GM12878 (cell line): ENCODE measurements around the gene TMBIM1. TPM values are rescaled to one million over a fixed set of nuclear protein-coding genes. Genes with fewer than 3 reads are reported as not detected.

ENCODE experiments used
- ATAC-seq: fragments of 200-7000 bp; cut with Tn5 transposase; 3 replicates; pipeline ENCODE4 v1.9.1; 2020; ENCODE audit warnings: mild to moderate bottlenecking, moderate library complexity
- BruUV-seq: library from RNA; stranded (reverse); fragments of 400-500 nt; replicated peaks from 2 replicates; lab custom pipeline; 2021; lab: Mats Ljungman, UMichigan
- CTCF ChIA-PET: fragments of 300-600 bp; sonication (Branson Sonifier 250); formaldehyde crosslinking; extraction: SDS; loops from one replicate; lab custom pipeline; 2021; ENCODE audit warnings: inconsistent platforms; lab: Yijun Ruan, JAX
- POLR2A ChIA-PET: fragments of 350-600 bp; formaldehyde crosslinking; extraction: SDS; loops from one replicate; lab custom pipeline; 2021; ENCODE audit warnings: inconsistent platforms; lab: Charles Lee
- RAD21 ChIA-PET: fragments of 300-600 bp; sonication (Branson Sonifier 250); formaldehyde crosslinking; loops from one replicate; lab custom pipeline; 2023; ENCODE audit warnings: antibody characterized with exemption; ENCODE audit not compliant: unreplicated experiment; lab: Charles Lee
- SMC1A ChIA-PET: fragments of 300-600 bp; sonication (Branson Sonifier 250); formaldehyde crosslinking; loops from one replicate; lab custom pipeline; 2023; ENCODE audit not compliant: unreplicated experiment, uncharacterized antibody; lab: Charles Lee
- DNase-seq: peaks from one replicate; pipeline ENCODE4 v3.0.0-alpha.2; 2011; ENCODE audit warnings: low read depth, low spot score
- FAIRE-seq: peaks from 3 replicates; lab custom pipeline; 2011; peaks lifted over from hg19 to GRCh38; lab: Jason Lieb, UNC
- H2AFZ ChIP-seq: 2 replicates; pipeline ENCODE4 v1.6.0; 2011; ENCODE audit warnings: low read depth, low read length, control low read depth; ENCODE audit not compliant: control insufficient read depth
- H3K27ac ChIP-seq: 2 replicates; pipeline ENCODE4 v1.5.1; 2011; ENCODE audit warnings: control low read depth; ENCODE audit not compliant: control insufficient read depth, insufficient read depth
- H3K27me3 ChIP-seq, 2 experiments: replicated peaks in 1 of 2; 2 replicates each; pipeline versions ENCODE4 v1.6.0 to v1.6.1; 2011; ENCODE audit warnings: low read length in 1 of 2; ENCODE audit not compliant: control insufficient read depth in 2 of 2, insufficient read depth in 2 of 2
- H3K36me3 ChIP-seq, 2 experiments: 2 replicates each; pipeline ENCODE4 v1.5.1; 2011; ENCODE audit warnings: low read length in 1 of 2; ENCODE audit not compliant: control insufficient read depth in 2 of 2, insufficient read depth in 2 of 2
- H3K4me1 ChIP-seq: 2 replicates; pipeline ENCODE4 v1.6.1; 2011; ENCODE audit warnings: mild to moderate bottlenecking, low read length, moderate library complexity, mixed read lengths; ENCODE audit not compliant: control insufficient read depth, insufficient read depth
- H3K4me2 ChIP-seq: 2 replicates; pipeline ENCODE4 v1.6.0; 2011; ENCODE audit warnings: control low read depth; ENCODE audit not compliant: control insufficient read depth, insufficient read depth
- H3K4me3 ChIP-seq: fragments of 200-600 bp; sonication (generic); 2 replicates; pipeline ENCODE4 v1.5.1; 2016
- H3K79me2 ChIP-seq: 2 replicates; pipeline ENCODE4 v1.6.0; 2011; ENCODE audit warnings: low read length; ENCODE audit not compliant: control insufficient read depth, insufficient read depth
- H3K9ac ChIP-seq: 2 replicates; pipeline ENCODE4 v1.8.0; 2011; ENCODE audit warnings: low read length, control low read depth, mixed read lengths; ENCODE audit not compliant: control insufficient read depth, insufficient read depth
- H3K9me3 ChIP-seq: replicated peaks from 3 replicates; pipeline ENCODE4 v1.5.1; 2011; ENCODE audit warnings: mild to moderate bottlenecking, low read length; ENCODE audit not compliant: control insufficient read depth, insufficient read depth
- H4K20me1 ChIP-seq: 2 replicates; pipeline ENCODE4 v1.6.0; 2011; ENCODE audit not compliant: control insufficient read depth, insufficient read depth
- MEF2B ChIP-seq: fragments of 450-650 bp; IDR thresholded peaks from 2 replicates; pipeline ENCODE4 v1.6.1; 2018; ENCODE audit warnings: mild to moderate bottlenecking, moderate library complexity; ENCODE audit not compliant: partially characterized antibody, poor library complexity, severe bottlenecking
- RFX5 ChIP-seq: IDR thresholded peaks from 2 replicates; pipeline ENCODE4 v1.6.1; 2011; ENCODE audit warnings: low read depth, low read length, improper control_type of control experiment
- SMAD1 ChIP-seq: fragments of 450-650 bp; IDR thresholded peaks from 2 replicates; pipeline ENCODE4 v1.6.1; 2018; ENCODE audit warnings: mild to moderate bottlenecking, low read depth; ENCODE audit not compliant: partially characterized antibody
- ZZZ3 ChIP-seq: IDR thresholded peaks from 2 replicates; pipeline ENCODE4 v1.6.1; 2011; ENCODE audit warnings: low read depth; ENCODE audit not compliant: control insufficient read depth, insufficient read length
- WGBS: methylation state at CpG from one replicate; pipeline ENCODE4 v1.1.6; 2016; ENCODE audit warnings: low lambda C conversion rate; ENCODE audit not compliant: insufficient replicate concordance, insufficient coverage; ENCODE audit errors: missing lambda C conversion rate; 5-methylcytosine and 5-hydroxymethylcytosine counted together
- in situ Hi-C: fragments of 300-500 bp; cut with MboI; formaldehyde crosslinking; loops from 9 replicates; pipeline ENCODE4 v1.14.3; 2018; ENCODE audit warnings: mixed read lengths
- intact Hi-C: fragments of 100-400 bp; cut with micrococcal nuclease; formaldehyde crosslinking; loops from one replicate; pipeline ENCODE4 v1.14.2; 2022; ENCODE audit not compliant: unreplicated experiment
- polyA plus RNA-seq, 11 experiments: library from polyadenylated mRNA; depleted of rRNA in 4 of 11; unstranded in 6 of 11; stranded (reverse) in 5 of 11; fragments of >200 nt; fragmentation: Nextera tagmentation in 4 of 11; fragmentation: Illumina TruSeq in 1 of 11; extraction: Ambion mirVana in 4 of 11; extraction: Trizol in 1 of 11; gene quantifications; 1 replicate in 1 of 11; 2 replicates in 10 of 11; pipeline versions ENCODE4 v1.2.1 to v1.2.3, GENCODE V29; 2011 to 2016; ENCODE audit warnings: inconsistent platforms in 2 of 11, missing spikeins in 2 of 11, low read depth in 1 of 11
- total RNA-seq, 4 experiments: library from RNA; depleted of rRNA in 3 of 4; stranded (reverse); fragments of >200 nt in 3 of 4; fragmentation: Illumina TruSeq in 1 of 4; extraction: Trizol in 1 of 4; gene quantifications; 2 replicates each; pipeline versions ENCODE4 v1.2.1 to v1.2.3, GENCODE V29; 2013 to 2021
- TF ChIP-seq, protein P1 (sequence below): fragments of 450-650 bp; formaldehyde crosslinking; IDR thresholded peaks from 2 replicates; pipeline ENCODE4 v1.4.0; 2022; ENCODE audit warnings: mild to moderate bottlenecking, moderate library complexity
- TF ChIP-seq, protein P2 (sequence below): fragments of 450-650 bp; IDR thresholded peaks from 2 replicates; pipeline ENCODE4 v1.6.1; 2017; ENCODE audit warnings: mild to moderate bottlenecking, low read depth, inconsistent platforms; ENCODE audit not compliant: poor library complexity, severe bottlenecking

The TMBIM1 gene
- total and polyA plus RNA-seq, 10 of the 15 experiments (the other 5 are each of a cell fraction or from before 2014, with no cell fraction given): 6.1 to 38.3 (median 26.2) TPM

DNA sequence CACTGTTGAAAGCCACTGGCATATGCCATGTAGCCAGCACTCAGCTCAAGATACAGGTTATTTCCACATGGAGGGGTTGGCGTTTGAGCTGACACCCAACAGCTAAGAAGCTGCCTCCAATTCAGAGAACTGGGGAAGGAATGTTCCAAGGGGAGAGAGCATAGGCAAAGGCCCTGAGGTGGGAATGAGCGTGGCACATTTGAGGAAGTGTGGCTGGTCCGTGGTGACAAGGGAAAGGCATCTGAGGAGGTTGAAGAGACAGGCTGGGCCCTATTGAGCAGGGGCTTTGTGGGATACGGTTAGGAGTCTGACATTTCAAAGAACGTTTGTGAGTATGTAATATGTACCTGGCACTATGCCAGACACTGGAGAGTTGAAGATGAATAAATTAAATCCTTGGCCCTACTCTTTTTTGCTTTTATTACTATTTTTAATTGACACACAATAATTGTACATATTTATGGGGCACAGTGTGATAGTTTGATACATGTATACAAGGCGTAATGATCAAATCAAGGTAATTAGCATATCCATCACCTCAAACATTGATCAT, 27.6 kb upstream of the TMBIM1 start:
- CTCF ChIA-PET: interaction anchor here (0.7 to 1.2 kb wide), 2 partner anchors 36 to 104 kb away, joined by 3 to 7 read pairs; partner anchors contain the start of gene CATIP
- Histone ChIP-seq H3K9me3 (no peaks in the 10 kb centered on the region), H3K79me2 (no peaks in the 10 kb centered on the region; the same call in 1 of the 2 replicates), H3K9ac (no peak overlapping the region), H3K27ac (no peak overlapping the region), H3K36me3 (no peaks in the 10 kb centered on the region), H3K4me2 (no peak overlapping the region), H4K20me1 (no peaks in the 10 kb centered on the region), H3K4me1 (peaks cover 9% of the 10 kb centered on the region), H3K4me3 (no peak overlapping the region), H3K27me3 (no peaks in the 10 kb centered on the region), H2AFZ (no peak overlapping the region)
- intact Hi-C loops: loop anchor here (5.0 kb wide), 1 partner anchor 37 kb away; the partner anchor contains the start of gene CATIP
- TF ChIP-seq ZZZ3: no peak
- no peak for TF ChIP-seq SMAD1
- no peak for TF ChIP-seq RFX5
- TF ChIP-seq, protein P1, sequence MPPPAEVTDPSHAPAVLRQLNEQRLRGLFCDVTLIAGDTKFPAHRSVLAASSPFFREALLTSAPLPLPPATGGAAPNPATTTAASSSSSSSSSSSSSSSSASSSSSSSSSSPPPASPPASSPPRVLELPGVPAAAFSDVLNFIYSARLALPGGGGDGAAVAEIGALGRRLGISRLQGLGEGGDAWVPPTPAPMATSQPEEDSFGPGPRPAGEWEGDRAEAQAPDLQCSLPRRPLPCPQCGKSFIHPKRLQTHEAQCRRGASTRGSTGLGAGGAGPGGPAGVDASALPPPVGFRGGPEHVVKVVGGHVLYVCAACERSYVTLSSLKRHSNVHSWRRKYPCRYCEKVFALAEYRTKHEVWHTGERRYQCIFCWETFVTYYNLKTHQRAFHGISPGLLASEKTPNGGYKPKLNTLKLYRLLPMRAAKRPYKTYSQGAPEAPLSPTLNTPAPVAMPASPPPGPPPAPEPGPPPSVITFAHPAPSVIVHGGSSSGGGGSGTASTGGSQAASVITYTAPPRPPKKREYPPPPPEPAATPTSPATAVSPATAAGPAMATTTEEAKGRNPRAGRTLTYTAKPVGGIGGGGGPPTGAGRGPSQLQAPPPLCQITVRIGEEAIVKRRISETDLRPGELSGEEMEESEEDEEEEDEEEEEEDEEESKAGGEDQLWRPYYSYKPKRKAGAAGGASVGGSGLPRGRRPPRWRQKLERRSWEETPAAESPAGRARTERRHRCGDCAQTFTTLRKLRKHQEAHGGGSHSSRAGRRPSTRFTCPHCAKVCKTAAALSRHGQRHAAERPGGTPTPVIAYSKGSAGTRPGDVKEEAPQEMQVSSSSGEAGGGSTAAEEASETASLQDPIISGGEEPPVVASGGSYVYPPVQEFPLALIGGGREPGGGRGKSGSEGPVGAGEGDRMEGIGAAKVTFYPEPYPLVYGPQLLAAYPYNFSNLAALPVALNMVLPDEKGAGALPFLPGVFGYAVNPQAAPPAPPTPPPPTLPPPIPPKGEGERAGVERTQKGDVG (CRISPR knock-in tag): no peak
- TF ChIP-seq, protein P2, sequence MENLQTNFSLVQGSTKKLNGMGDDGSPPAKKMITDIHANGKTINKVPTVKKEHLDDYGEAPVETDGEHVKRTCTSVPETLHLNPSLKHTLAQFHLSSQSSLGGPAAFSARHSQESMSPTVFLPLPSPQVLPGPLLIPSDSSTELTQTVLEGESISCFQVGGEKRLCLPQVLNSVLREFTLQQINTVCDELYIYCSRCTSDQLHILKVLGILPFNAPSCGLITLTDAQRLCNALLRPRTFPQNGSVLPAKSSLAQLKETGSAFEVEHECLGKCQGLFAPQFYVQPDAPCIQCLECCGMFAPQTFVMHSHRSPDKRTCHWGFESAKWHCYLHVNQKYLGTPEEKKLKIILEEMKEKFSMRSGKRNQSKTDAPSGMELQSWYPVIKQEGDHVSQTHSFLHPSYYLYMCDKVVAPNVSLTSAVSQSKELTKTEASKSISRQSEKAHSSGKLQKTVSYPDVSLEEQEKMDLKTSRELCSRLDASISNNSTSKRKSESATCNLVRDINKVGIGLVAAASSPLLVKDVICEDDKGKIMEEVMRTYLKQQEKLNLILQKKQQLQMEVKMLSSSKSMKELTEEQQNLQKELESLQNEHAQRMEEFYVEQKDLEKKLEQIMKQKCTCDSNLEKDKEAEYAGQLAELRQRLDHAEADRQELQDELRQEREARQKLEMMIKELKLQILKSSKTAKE: no peak
- no peak for TF ChIP-seq MEF2B
- RAD21 ChIA-PET: interaction anchor here (1.0 kb wide), 1 partner anchor 30 kb away, joined by 4 read pairs; no protein-coding TSS in a partner anchor
- SMC1A ChIA-PET: interaction anchor here (0.7 to 1.8 kb wide), 4 partner anchors 10 to 77 kb away, joined by 3 to 10 read pairs (median 4); no protein-coding TSS in a partner anchor
- ATAC-seq (no peak), FAIRE-seq (no peak), DNase-seq (no peak)
- POLR2A ChIA-PET: interaction anchor here (0.7 to 1.7 kb wide), 3 partner anchors 10 to 16 kb away, joined by 4 to 10 read pairs (median 5); no protein-coding TSS in a partner anchor
- in situ Hi-C loops: no loop called here
- no TSS peak for BruUV-seq
- 45% methylated on average over 6 of the region's 6 CpGs for WGBS
